ENCODE data around the gene HEMK1. TPM values are rescaled to one million over a fixed set of nuclear protein-coding genes. Genes with fewer than 3 reads are reported as not detected.

Gene HEMK1
- total and polyA plus RNA-seq, 2 of the 4 experiments (the other 2 are of a cell fraction) = 17.2 to 20.8 TPM

- Histone ChIP-seq H2BK20ac (ENCODE audit: low read depth, low read length) (no peak overlapping the region), H3K14ac (replicated peaks; ENCODE audit: low read depth, low read length) (no peak overlapping the region), H4K91ac (ENCODE audit: insufficient read depth, low read depth, low read length) (no peak overlapping the region), H4K8ac (ENCODE audit: low read depth in 2 of 2, low read length in 2 of 2) (no peak overlapping the region), H3K36me3 (ENCODE audit: control insufficient read depth, insufficient read depth, low read length) (peaks cover 28% of the 10 kb centered on the region; the same call in 1 of the 2 replicates), H3K4me2 (ENCODE audit: low read depth, low read length) (no peak overlapping the region), H3K4me1 (ENCODE audit: control insufficient read depth, insufficient read depth, low read length) (peaks cover 22% of the 10 kb centered on the region), H3K27me3 (ENCODE audit: control insufficient read depth, insufficient read depth, low read length) (no peaks in the 10 kb centered on the region), H3K9me3 (ENCODE audit: control insufficient read depth, insufficient read depth, low read length) (no peaks in the 10 kb centered on the region), H3K4ac (ENCODE audit: low read depth, low read length) (no peak overlapping the region), H4K20me1 (ENCODE audit: insufficient read depth, low read length) (no peaks in the 10 kb centered on the region), H2AFZ (replicated peaks; ENCODE audit: low read length, poor library complexity) (no peak overlapping the region), H3K79me1 (ENCODE audit: low read depth in 1 of 2, low read length in 2 of 2) (peaks cover 0 to 4% of the 10 kb centered on the region in 2 experiments; a peak in 2 of 4 replicates), H3K23ac (ENCODE audit: low read depth, low read length) (no peak overlapping the region), H3K56ac (ENCODE audit: extremely low read depth, insufficient read depth, low read length) (no peak overlapping the region), H3K18ac (ENCODE audit: low read depth, low read length) (no peak overlapping the region), H2BK5ac (ENCODE audit: low read depth, low read length, poor library complexity, severe bottlenecking) (no peak overlapping the region), H3K4me3 (ENCODE audit: insufficient read depth, low read depth, low read length) (no peak overlapping the region), H2BK15ac (ENCODE audit: low read depth, low read length) (no peak overlapping the region), H2BK120ac (ENCODE audit: low read depth, low read length) (no peak overlapping the region), H2AK5ac (ENCODE audit: low read depth, low read length) (no peak overlapping the region), H3K27ac (ENCODE audit: insufficient read depth, low read length) (no peak overlapping the region), H3K9me1 (ENCODE audit: insufficient read depth, low read length) (peaks cover 23% of the 10 kb centered on the region), H2AK9ac (replicated peaks; ENCODE audit: low read depth, low read length, poor library complexity) (no peak overlapping the region), H3K9ac (ENCODE audit: low read depth, low read length) (no peak overlapping the region), H4K5ac (ENCODE audit: low read depth, low read length) (no peak overlapping the region)
- DNase-seq (no peak), ATAC-seq (ENCODE audit: low read depth) (no peak)
- no peak for TF ChIP-seq RFX5 (IDR thresholded peaks at IDR 0.05; ENCODE audit: low read depth, low read length)
- no peak for TF ChIP-seq CHD1 (IDR thresholded peaks at IDR 0.05; ENCODE audit: low read depth, low read length)
- no peak for TF ChIP-seq FOS (IDR thresholded peaks at IDR 0.05; ENCODE audit: low read depth, low read length)
- no peak for TF ChIP-seq MXI1 (IDR thresholded peaks at IDR 0.05; ENCODE audit: borderline replicate concordance, low read depth, low read length)
- no peak for TF ChIP-seq MAZ (IDR thresholded peaks at IDR 0.05; ENCODE audit: borderline replicate concordance, low read depth, low read length)
- no peak for TF ChIP-seq RCOR1 (IDR thresholded peaks at IDR 0.05; ENCODE audit: insufficient replicate concordance, low read length)
- no peak for TF ChIP-seq CTCF (conservative IDR thresholded peaks at IDR 0.05; ENCODE audit: low read depth, low read length)
- TF ChIP-seq NFE2L2 (IDR thresholded peaks at IDR 0.05; ENCODE audit: low read depth, low read length) = no peak
- no peak for TF ChIP-seq MAFK (IDR thresholded peaks at IDR 0.05; ENCODE audit: low read depth, low read length)
- no peak for TF ChIP-seq CEBPB (IDR thresholded peaks at IDR 0.05; ENCODE audit: low read depth, low read length)
- TF ChIP-seq USF2 (IDR thresholded peaks at IDR 0.05; ENCODE audit: low read depth, low read length) = no peak
- no peak for TF ChIP-seq RAD21 (IDR thresholded peaks at IDR 0.05; ENCODE audit: low read length)
- in situ Hi-C loops (cut with MboI; ENCODE audit: low sequenced_read_pairs) (loop anchor here (25.0 kb wide), 1 partner anchor 1083 kb away; no protein-coding TSS in a partner anchor), dilution Hi-C loops (cut with HindIII; ENCODE audit: low sequenced_read_pairs, unreplicated experiment) (no loop called here), intact Hi-C loops (cut with micrococcal nuclease) (no loop called here)
- POLR2A ChIA-PET (ENCODE audit: unreplicated experiment) = no interaction called here
- CTCF ChIA-PET = interaction anchor here (1.5 kb wide), 1 partner anchor 12 kb away, joined by 4 read pairs; no protein-coding TSS in a partner anchor
- no TSS peak for BruUV-seq (replicated peaks)
- 40% methylated on average over 1 of the region's 5 CpGs; no CpG with 5 or more reads in 1 of the 2 experiments for WGBS, 2 experiments (ENCODE audit: extremely low coverage in 2 of 2, insufficient read length in 1 of 2)
Measured at GRCh38 chr3:50604110-50604621, 34.8 kb downstream of the HEMK1 start.
